ACHN (cell line): ENCODE results near the gene MAML3.

ENCODE experiments used
- DNase-seq: peaks from one replicate; pipeline ENCODE4 v3.0.0-alpha.2; 2015
- in situ Hi-C: cut with HindIII; loops from 2 replicates; pipeline ENCODE4 v1.10.0; 2017; ENCODE audit warnings: low sequenced_read_pairs, low pct_ligation_motif_present, low pct_unique_long_range_greater_than_20kb

The MAML3 gene

DNA sequence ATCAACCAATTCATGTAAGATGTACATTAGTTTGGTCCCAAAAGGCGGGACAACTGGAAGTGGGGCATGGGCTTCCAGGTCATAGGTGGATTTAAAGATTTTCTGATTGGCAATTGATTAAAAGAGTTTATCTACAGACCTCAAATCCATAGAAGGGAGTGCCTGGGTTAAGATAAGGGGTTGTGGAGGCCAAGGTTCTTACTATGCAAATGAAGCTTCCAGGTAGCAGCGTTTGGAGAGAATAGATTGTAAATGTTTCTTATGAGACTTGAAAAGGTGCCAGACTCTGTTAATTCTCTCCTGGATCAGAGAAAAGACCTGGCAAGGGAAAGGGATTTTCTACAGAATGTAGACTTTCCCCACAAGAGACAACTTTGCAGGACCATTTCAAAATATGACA lies 485.9 kb downstream of the MAML3 start:
- in situ Hi-C loops: no loop called here

More for the DNA sequence above, 485.9 kb downstream of the MAML3 start:
- DNase-seq: no peak
